Activated naive CD4-positive, alpha-beta T cell treated with anti-CD3 and anti-CD28 coated beads, Interleukin-2, amount 10 ng/mL, durations not matched to agents 5 hours and 36 hours (primary cell): ENCODE measurements around the gene MBD5. TPM values are rescaled to one million over a fixed set of nuclear protein-coding genes. Genes with fewer than 3 reads are reported as not detected.

Experiments
- total RNA-seq, 2 experiments: library from RNA; stranded (reverse); gene quantifications; one replicate each; pipeline ENCODE4 v1.2.3, GENCODE V29; 2021

The MBD5 gene
- total RNA-seq: 10 to 100 TPM; 35.0 to 36.3 TPM

DNA sequence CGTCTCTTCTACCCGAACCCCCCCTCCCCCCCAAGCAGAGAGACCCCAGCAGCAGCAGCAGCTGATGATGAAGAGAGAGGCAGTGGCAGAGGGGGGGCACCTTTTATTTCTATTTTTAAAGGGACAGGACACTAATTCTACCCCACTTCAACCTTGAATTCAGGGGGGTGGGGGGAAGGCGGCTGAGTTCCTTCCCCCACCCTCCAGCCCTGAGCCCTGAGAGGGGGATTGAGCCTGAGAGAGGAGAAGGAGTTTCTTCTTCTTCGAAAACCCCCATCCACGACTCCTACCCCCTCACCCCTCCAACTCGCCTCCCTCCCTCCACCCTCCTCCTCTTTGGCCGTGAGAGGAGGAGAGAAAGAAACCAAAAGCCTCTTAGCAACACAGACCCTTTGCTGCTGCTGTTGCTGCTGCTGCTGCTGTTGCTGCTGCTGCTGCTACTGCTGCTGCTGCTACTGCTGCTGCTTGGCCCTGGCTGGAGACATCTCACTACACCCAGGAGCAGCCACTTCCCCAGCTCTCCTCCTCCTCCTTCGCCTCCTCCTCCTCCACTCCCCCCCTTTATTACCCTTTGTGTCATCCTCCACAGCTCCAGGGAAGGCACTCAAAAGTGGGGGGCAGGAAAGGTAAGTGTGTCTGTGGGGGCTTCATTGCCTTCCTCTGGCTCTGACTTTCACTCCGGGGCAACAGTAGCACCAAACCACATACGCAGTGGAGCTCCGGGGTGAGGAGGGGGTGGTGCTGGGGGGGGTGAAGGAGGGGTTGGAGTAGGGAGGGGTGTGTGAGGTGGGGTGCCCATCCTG, at the start of gene MBD5:
Gene MBD5 (plus strand): TSS at position 33 of the 803 bp plus-strand sequence.

GRCh38 chr2:148020111-148021058, 506 bp upstream of the MBD5 start, which contains the start of gene ORC4:
Gene ORC4, minus strand, starts transcription at chr2:148020737. Its CDS starts 44,779 bp downstream, at chr2:147975958.

Other genes with a start within 250 kb of the MBD5 start
- 10 to 100 TPM; 14.4 to 16.5 TPM for gene ACVR2A, start 176.1 kb upstream of the MBD5 start, total RNA-seq
- gene ORC4, start 354 bp upstream of the MBD5 start, total RNA-seq: 10 to 100 TPM; 31.4 to 32.4 TPM